Hematopoietic multipotent progenitor cell treated with erythropoietin and hydrocortisone succinate and interleukin-3 and kit ligand, for 4 days (in vitro differentiated cells): ENCODE data around the gene ATP6V1G3.

ENCODE experiments used
- DNase-seq: peaks from one replicate; pipeline ENCODE4 v3.0.0-alpha.2; 2015

ATP6V1G3 gene

DNA sequence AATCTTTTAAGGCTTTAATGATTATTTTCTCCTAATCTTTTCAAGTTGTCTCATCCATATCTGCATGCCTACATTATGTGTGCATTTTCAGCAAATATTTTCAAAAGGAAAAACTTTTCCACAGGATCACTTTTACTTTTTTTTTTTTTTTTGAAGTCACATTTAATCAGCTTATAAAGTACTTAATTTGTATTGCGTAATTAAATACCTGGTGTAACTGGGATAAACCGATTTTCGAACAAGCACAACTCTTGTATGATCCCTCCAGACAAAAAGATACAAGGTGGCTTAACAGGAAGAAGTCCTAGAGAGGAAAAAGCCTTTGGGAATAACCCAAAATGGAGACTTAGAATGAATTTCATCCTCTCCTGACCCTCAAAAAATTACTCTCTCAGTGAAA, 1.3 kb upstream of the ATP6V1G3 start:
- DNase-seq = no peak

DNA sequence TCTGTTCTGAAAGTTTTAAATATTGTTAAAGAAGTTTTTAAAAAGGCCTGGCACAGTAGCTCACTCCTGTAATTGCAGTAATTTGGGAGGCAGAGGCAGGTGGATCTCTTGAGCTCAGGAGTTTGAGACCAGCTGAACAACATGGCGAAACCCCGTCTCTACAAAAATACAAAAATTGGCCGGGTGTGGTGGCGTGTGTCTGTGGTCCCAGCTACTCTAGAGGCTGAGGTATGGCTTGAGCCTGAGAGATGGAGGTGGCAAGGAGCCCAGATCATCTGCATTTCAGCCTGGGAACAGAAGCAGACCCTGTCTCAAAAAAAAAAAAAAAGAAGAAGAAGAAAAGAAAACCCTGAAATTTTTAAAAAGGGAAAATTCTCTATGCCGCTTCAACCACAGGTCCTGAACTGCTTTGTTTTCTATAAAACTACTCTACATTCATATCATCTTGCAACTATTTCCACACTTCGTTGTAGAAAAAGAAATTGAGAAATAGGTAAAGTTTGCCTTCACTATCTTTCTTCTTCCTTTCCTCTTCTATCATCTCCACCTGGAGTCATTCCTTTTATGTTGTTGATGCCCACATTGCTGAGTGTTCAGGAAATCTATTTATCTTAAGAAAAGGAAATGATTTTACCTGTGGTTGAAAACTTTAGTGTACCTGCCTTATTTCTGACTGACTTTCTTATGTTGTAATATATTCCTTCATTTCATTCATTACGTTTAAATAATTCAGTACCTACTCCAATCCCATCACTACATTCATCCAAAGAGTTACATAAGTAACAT, 1.7 kb downstream of the ATP6V1G3 start:
- no peak for DNase-seq

DNA sequence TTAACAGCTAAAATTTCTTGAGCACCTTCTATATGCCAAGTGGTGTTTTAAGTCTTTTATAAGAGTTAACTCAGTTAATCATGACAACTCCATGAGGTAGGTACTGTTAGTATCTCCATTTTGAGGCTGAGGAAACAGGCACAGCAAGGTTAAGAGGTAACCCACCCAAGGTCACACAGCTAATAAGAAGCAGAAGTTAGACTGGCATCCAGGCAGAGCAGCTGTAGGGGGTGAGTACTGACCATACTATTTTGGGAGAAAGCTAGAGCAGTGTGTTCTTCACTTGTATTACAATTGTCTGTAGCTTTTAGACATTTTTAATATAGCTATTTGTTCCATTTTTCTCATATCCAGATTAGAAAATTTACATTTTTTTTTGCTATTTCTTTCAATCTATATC, 4.8 kb downstream of the ATP6V1G3 start:
- no peak for DNase-seq

DNA sequence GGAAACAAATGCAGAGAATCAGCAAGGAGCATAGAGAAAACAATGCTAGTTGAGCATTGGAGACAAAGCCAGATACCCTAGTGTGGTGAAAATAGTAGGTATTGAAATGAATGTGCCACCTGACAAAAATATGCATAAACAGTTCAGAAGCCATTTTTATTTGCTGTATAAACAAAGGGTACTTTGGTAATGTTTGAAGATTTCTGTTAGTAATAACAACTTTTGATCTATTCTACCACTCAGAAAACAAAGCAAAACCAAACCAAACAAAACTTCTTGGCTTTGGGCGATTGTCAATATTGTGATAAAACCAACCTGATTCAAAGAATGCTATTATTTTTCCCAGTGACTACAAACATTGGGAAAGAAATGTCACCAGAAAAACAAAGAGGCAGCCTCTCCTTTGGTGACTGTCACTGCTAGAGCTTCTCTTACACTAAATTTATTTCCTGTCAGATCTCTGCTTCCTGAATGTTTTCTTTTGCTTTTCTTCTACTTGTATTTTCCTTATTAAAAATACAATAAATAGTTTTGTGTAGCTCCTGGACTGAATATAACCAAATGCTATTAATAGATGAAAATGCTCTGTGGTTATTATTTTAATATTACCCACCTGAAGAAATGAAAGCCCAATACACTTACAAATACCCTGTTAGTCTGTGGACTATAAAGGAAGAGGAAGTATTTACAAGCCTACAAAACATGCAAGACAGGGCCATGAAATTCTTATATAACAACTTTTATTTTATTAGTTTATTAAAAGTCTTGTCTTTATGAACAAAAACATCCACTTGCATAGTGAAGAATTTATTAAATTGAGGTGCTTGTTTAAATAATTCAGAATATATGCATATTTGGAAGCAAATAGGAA, 5.7 kb downstream of the ATP6V1G3 start:
- peak; percentile 23 for DNase-seq

DNA sequence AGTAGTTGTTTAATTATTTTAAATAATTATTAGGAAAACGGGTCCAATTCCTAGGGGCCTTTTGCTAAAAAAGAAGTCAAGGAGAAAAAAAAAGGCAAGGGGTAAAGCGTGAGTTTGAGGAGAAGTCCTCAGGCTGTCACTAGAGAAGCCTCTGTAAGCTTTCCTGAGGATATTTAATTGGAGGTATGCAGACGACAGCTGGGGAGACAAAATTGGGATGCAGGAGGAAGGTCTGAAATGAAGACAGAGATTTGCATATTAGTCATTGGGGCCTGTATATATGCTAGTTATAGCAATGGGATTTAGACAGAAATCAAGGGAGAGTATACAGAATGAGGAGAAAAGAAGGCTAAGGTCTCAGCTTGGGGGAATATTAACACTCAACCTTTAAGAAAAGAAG, 8.6 kb downstream of the ATP6V1G3 start:
- no peak for DNase-seq

DNA sequence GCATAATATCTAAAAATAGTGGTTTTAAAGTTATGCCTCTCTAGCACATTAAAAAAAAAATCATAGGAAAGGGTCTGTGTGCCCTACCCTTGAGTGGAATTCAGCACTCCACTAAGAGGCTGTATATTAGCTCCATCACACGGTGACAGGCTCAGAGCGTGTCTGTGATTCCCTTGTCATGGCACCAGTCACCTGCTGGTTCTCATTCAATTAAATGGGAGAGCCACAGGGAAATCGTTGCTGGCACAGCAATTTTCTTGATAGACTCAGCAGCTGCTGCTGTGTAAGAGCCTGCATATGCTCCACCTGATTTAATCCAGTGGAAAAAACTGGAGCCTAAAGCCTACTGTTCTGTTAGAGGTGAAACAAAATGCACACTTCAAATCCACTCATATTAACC, 9.5 kb downstream of the ATP6V1G3 start:
- DNase-seq = no peak

DNA sequence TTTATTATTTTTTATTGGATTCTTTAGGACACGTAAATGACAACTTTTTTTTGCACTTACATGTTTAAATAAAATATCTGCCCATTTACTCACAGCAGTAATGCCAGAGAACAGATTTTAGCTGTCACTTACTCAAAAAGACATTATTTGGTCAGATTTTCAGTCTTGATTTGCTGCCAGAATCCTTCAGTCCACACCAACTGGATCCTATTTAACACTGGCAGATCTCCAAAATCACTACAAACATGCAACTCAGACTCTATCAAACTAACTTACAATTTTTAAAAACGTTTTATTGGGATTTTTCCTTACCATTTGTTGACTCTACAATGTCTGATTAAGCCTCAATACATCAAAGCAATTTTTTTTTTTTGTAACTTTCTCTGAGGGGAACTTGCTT, 11.1 kb downstream of the ATP6V1G3 start:
- no peak for DNase-seq

DNA sequence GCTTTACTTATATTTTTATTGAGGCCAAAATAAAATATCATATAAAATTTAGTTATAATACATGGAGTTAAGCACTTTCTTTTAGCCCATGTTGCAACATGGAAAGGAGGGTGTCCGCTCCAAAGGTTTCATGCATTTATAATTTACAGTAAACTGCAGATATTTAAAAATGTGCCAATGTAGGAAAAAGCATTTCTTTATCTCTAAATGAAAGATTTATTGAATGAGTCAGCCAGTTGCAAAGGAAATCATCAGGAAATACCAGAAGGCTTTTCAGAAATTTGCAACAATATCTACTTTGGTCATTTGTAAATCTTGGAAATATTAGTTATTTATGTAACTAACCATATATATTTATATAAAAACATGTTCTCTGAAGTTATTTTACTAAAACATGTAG, 12.1 kb downstream of the ATP6V1G3 start:
- DNase-seq = no peak

DNA sequence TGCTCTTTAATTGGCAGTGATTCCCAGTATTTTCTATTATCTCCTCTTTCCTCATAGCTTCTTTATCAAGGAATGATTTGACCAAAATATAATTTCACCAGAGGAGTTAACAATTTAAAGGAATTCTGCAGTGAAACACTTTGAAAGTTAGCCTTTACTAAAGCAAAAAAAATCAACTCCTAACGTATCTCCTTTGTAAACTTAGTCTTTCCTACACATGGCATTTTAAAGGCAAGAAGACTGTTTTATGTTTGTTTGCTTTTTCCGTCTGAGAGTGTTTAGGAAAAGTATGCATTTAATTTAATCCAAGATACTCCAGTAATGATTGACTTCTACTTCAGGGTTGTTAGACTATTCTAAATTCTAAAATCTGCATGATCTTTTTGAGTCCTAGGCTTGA, 15.9 kb downstream of the ATP6V1G3 start:
- DNase-seq = no peak

DNA sequence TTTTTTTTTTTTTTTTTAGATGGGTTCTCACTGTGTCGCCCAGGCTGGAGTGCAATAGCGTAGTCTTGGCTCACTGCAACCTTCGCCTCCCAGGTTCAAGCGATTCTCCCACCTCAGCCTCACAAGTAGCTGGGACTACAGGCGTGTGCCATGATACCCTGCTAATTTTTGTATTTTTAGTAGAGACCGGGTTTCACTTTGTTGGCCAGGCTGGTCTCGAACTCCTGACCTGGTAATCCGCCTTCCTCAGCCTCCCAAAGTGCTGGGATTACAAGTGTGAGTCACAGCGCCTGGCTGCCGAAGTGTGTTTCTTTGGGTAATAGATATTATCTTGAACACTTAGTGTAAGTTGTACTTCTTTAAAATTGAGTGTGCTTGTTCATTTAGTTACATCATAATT, 16.4 kb downstream of the ATP6V1G3 start:
- peak; percentile 27 for DNase-seq

DNA sequence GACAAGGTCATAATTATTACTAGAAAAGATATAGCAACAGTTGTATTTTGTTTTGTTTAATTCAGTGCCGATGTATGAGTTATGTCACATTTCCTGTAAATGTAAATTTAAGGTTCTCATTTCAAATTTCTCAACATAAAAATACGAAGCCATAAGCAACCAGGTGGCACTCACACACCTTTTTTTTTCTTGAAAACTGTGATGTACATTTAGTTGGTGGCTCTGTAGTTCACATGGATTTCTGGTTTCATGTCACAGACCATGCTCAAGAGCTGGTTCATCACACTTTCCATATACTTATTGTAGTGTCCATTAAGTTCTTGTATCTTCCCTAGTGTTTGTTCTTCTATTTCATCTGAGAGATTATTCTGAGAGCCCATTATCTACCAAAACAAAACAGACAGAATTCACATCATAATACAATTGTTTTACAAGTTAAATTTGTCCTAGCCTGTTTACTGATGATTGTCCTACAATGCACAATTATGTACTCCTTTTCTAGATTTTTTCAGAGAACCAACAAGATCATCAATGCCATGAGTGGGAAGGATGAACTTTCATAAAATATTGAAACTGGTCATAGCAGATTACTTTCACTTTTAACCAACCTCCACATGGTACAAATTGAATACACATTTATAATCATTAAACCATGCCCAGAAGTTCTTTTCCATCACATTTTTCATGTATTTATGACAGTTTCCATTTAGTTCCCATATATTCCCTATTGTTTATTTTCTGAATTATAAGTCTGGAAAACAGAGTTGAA, 17.1 kb downstream of the ATP6V1G3 start:
- DNase-seq = peak; percentile 32

DNA sequence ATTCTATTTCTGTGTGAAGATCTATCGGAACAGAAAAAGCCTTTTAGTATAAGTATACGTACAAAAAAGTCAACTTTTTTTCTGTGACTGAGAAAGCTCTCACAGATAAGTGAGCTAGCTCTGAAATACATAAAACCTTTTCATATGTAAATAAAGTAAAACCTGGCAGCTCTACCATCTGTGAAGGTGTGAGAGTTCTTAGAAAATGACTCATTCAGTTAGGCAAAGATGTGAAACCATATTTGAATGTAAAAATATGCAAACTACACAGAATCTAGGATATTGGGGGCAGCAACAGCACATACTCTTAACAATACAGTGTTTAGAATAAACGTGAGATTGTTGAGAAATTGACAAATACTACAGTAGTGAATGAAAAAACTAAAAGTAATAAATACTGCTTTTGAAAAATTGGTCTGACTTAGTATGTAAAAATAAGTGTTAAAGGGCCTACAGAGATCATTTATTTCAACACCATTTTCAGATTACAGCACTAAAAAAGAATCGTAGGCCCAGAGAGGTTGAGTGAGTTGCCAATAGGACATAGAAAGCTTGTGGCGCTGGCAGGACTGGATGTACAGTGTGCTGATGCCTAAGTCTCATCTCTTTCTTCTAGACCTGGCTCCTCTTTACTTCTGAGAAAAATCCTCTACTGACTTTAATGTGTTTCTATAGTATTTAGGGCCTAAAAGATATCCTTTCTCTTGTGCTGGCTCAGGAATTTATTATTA, 19.8 kb downstream of the ATP6V1G3 start:
- DNase-seq = no peak

DNA sequence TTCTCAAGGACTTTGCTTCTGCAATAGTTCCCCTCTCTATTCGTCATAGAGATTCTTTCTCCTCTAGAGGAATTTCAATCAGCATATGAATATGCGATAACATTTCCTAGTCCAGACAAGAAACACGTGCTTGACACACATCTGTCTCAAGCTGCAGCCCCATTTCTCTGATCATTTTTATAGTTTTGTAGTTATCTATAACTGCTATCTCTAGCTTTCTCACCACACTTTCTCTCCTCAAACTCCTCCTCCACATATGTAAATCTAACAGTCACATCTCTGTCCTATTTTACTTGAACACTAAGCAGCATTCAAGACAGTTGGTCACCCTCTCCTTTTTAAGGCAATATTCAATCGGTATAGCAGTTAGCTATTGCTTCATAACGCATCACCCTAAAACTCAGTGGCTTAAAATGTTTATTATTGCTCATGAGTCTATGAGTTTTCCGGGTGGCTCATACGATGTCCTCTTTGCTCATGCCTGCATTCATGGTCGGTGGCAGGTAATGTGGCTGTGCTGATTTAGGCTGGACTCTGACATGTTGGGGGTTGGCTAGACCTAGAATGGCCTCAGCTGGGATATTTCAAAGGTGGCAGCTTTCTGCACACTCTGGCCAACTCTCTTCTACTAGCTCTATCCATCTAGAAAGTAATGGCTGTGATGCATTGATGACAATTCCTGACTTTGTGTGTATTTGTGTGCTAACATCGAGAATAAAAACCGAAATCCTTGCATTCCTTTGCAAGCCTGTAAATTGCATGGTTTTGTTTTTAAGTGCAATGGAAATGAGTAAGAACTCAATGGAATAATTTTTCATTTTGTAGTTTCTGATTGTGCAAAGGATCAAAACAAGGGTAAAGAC, 20.6 kb downstream of the ATP6V1G3 start:
- DNase-seq = no peak

DNA sequence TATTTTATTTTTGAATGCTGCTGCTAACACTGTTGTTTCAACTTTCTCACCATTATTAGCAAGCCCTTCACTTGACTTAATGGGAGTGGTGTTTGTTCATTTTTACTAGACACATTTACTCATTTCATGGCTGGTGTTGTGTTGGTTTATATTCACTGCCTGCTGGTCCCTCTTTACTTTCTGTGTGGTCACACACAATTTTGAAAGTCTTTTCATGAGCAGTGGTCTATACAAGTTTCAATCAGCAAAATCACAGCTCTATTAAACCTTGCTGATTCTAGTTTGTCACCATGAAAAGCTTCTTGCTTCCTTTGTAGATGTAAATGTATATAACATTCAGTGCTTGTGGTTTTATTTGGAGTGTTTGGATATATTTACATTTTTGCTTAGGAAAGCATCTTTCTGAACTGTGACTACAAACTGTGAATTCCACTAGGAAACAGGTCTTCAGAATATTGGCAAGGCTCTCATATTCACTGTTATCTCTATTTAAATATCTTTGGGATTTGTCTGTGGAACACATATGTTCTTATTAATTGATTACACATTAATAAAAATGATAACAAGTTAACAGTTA, 22.8 kb downstream of the ATP6V1G3 start:
- no peak for DNase-seq

DNA sequence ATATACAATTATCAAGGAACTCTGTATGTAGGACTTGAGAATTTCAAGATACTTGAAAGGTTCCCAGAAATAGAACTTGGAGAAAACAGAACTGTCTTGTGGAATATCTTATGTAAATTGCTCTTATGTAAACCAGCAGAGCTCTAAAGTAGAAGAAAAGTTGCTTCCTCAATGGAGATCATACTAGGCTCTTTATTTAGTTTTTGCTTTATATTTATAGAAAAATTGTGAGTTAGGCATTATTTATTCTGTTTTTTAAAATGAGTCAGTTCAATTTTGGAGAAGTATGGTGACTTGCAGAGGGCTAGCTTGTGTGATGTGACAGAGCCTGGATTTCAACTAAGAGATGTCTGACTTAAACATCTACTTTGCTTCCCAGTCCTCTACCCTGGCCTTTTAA, 40.4 kb downstream of the ATP6V1G3 start:
- no peak for DNase-seq

DNA sequence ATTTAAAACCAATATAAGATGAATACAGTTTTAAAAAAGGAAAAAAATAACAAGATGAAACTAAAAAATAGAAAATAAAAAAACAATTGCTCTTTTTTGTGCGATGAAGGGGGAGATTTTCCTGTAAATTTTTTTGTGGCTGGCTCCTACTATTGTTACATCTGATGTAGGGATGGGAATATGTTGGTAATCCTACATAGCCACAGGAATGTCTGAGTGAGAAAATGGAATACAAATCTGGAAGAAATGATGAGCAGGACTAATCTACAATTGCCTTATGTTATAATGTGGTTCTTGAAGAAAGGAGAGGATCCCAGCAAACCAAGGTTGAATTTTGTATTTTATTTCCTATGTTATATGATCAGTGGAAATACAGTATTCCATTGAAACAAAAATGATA, 40.9 kb downstream of the ATP6V1G3 start:
- DNase-seq = no peak

DNA sequence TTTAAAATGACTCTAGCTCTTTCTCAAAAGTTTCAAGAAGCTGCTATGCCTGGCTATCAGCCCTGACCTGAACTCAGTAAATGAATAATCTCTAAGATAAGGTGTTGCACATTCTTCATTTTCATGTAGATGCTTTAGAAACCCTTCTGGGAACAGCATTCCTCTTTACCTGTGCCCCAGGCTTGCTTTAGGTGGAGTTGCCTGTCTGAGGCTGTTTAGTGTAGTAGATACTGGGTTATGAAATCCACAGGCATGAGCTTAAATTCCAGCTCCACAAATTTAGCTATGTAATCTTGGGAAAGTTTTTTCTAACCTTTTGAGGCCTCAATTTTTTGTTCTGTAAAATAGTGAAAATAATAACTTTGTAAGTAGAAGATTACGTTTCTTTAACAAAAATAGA, 41.6 kb downstream of the ATP6V1G3 start:
- no peak for DNase-seq

DNA sequence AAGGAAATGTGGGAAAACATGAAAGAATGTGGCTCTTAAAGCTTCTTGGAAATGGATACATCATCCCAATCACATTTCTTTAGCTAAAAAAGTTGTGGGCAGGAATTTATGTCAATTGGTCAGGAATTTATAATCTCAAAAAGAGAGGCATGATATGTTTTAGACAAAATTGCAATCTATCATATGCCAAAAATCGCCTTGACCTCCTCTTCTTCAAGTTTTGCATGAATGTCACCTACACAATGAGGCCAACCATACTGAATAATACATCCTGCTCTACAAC, 42.4 kb downstream of the ATP6V1G3 start:
- DNase-seq = no peak

DNA sequence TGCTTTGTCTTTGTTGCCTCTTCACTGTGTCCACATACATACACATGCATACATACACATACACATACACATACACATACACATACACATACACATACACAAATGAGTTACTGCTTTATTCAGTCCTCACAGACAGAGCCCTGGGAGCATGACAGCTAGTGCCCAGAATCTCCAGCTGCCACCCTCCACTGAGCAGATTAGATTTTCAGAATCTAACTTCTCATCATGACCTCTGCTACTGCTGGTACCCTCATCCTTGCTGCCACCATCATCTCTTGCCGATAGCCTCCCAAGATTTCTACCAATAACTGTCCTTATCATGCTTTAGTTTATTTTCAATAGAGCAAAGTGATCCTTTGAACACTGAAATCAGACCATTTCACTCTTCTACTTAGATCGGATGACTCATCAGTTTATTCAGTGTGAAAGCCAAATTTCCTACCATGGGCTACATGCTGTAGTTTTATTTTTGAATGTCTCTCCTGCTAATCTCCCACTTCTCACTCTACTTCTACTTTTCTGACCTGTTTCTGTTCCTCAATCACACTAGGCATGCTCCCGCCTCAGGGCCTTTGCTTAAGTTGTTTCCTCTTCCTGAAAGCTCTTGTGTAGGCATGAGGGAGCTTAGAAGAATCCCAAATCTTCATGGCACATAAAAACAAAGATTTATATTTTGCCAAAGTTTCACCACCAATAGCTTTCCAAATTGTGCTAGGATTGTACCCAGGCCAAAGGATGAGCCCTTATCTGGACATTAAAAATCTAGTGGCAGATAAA, 43.0 kb downstream of the ATP6V1G3 start:
- DNase-seq = no peak

DNA sequence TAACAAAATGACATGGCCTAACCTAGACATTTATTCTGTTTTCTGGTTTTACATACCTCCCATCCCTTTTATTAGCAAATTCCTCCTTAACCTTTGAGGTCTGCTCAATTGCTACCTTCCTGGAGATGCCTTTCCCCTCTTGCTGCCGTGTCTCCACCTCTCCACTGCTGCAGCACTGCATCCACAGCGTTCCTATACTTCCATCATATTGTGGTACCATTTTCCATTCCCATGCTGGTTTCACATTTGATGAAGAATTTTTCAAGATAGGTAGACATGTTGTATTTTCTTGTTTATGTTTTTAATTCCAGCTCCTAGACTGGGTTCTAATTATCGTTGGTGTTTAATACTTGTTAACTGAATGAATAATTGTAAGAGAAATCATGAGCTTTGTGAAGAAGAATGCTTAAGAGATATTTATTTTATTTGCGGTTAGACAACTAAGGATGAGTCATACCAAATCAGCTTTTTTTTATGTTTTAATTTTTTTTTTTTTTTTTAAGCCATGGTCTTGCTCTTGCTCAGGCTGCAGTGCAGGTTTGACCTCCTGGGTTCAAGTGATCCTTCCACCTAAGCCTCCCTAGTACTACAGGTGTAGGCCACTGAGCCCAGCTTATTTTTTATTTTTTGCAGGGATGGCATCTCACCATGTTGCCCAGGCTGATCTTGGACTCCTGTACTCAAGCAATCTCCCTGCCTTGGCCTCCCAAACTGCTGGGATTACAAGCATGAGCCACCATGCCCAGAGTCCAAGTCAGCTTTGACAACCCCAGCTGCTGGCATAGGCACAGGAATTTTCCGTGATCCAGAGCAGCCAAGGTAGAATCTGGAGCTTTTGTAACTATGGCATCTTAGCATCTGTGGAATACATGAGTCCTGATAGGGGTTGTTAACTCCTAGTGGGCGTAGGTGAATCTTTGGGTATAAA, 44.0 kb downstream of the ATP6V1G3 start:
- DNase-seq = no peak
